HEK293 (cell line): ENCODE measurements around the gene RGS11.

Source experiments
- BCL11B ChIP-seq: fragments of 450-650 bp; formaldehyde crosslinking; IDR thresholded peaks from 2 replicates; pipeline ENCODE4 v1.5.1; 2016; ENCODE audit warnings: low read depth, missing biosample characterization, missing genetic modification characterization
- KLF7 ChIP-seq: fragments of 450-650 bp; formaldehyde crosslinking; IDR thresholded peaks from 2 replicates; pipeline ENCODE4 v1.5.1; 2016; ENCODE audit warnings: missing biosample characterization, missing genetic modification characterization, borderline replicate concordance
- MZF1 ChIP-seq: fragments of 450-650 bp; formaldehyde crosslinking; IDR thresholded peaks from 2 replicates; pipeline ENCODE4 v1.5.1; 2017; ENCODE audit warnings: missing biosample characterization, missing genetic modification characterization, borderline replicate concordance
- PRDM6 ChIP-seq: fragments of 450-650 bp; formaldehyde crosslinking; IDR thresholded peaks from 2 replicates; pipeline ENCODE4 v1.5.1; 2017; ENCODE audit warnings: missing biosample characterization, missing genetic modification characterization
- REPIN1 ChIP-seq: fragments of 450-650 bp; formaldehyde crosslinking; IDR thresholded peaks from 2 replicates; pipeline ENCODE4 v1.5.1; 2017; ENCODE audit warnings: missing biosample characterization, missing genetic modification characterization, low read depth
- SALL2 ChIP-seq: fragments of 450-650 bp; formaldehyde crosslinking; IDR thresholded peaks from 2 replicates; pipeline ENCODE4 v1.5.0; 2017; ENCODE audit warnings: missing biosample characterization, mild to moderate bottlenecking, missing genetic modification characterization, borderline replicate concordance
- YY2 ChIP-seq: fragments of 450-650 bp; formaldehyde crosslinking; IDR thresholded peaks from 2 replicates; pipeline ENCODE4 v1.5.1; 2016; ENCODE audit warnings: missing biosample characterization, missing genetic modification characterization
- ZNF157 ChIP-seq: fragments of 450-650 bp; formaldehyde crosslinking; IDR thresholded peaks from 2 replicates; pipeline ENCODE4 v1.5.1; 2016; ENCODE audit warnings: missing biosample characterization, missing genetic modification characterization
- ZNF354C ChIP-seq: fragments of 450-650 bp; formaldehyde crosslinking; IDR thresholded peaks from 2 replicates; pipeline ENCODE4 v1.5.1; 2016; ENCODE audit warnings: missing biosample characterization, missing genetic modification characterization, low read depth, borderline replicate concordance
- ZNF513 ChIP-seq: fragments of 450-650 bp; IDR thresholded peaks from 2 replicates; pipeline ENCODE4 v1.5.1; 2018; ENCODE audit warnings: missing biosample characterization, missing genetic modification characterization
- ZNF521 ChIP-seq: fragments of 450-650 bp; formaldehyde crosslinking; IDR thresholded peaks from 2 replicates; pipeline ENCODE4 v1.5.1; 2017; ENCODE audit warnings: missing biosample characterization, mild to moderate bottlenecking, missing genetic modification characterization
- ZNF555 ChIP-seq: fragments of 450-650 bp; formaldehyde crosslinking; conservative IDR thresholded peaks from 2 replicates; pipeline ENCODE4 v1.5.1; 2017; ENCODE audit warnings: missing biosample characterization, mild to moderate bottlenecking, missing genetic modification characterization, inconsistent platforms
- ZNF558 ChIP-seq: fragments of 450-650 bp; formaldehyde crosslinking; IDR thresholded peaks from 2 replicates; pipeline ENCODE4 v1.5.1; 2016; ENCODE audit warnings: missing biosample characterization, missing genetic modification characterization
- ZNF571 ChIP-seq: fragments of 450-650 bp; formaldehyde crosslinking; IDR thresholded peaks from 2 replicates; pipeline ENCODE4 v1.5.0; 2017; ENCODE audit warnings: missing biosample characterization, missing genetic modification characterization
- ZNF610 ChIP-seq: fragments of 450-650 bp; formaldehyde crosslinking; IDR thresholded peaks from 2 replicates; pipeline ENCODE4 v1.5.1; 2016; ENCODE audit warnings: missing biosample characterization, missing genetic modification characterization, borderline replicate concordance
- ZNF645 ChIP-seq: fragments of 450-650 bp; formaldehyde crosslinking; IDR thresholded peaks from 2 replicates; pipeline ENCODE4; 2016; ENCODE audit warnings: missing biosample characterization, missing genetic modification characterization
- ZNF677 ChIP-seq: fragments of 450-650 bp; IDR thresholded peaks from 2 replicates; pipeline ENCODE4 v1.5.0; 2018; ENCODE audit warnings: missing biosample characterization, mild to moderate bottlenecking, missing genetic modification characterization, moderate library complexity
- ZXDB ChIP-seq: fragments of 450-650 bp; formaldehyde crosslinking; IDR thresholded peaks from 2 replicates; pipeline ENCODE4 v1.5.1; 2016; ENCODE audit warnings: missing biosample characterization, missing genetic modification characterization
- TF ChIP-seq, protein P1 (sequence below): fragments of 450-650 bp; formaldehyde crosslinking; IDR thresholded peaks from 2 replicates; pipeline ENCODE4 v1.5.1; 2016; ENCODE audit warnings: missing biosample characterization, missing genetic modification characterization
- TF ChIP-seq, protein P2 (sequence below): fragments of 450-650 bp; formaldehyde crosslinking; IDR thresholded peaks from 2 replicates; pipeline ENCODE4 v1.5.1; 2016; ENCODE audit warnings: missing biosample characterization, missing genetic modification characterization
- TF ChIP-seq, protein P3 (sequence below): fragments of 450-650 bp; formaldehyde crosslinking; IDR thresholded peaks from 2 replicates; pipeline ENCODE4 v1.5.1; 2017; ENCODE audit warnings: missing biosample characterization, missing genetic modification characterization
- TF ChIP-seq, protein P4 (sequence below): fragments of 450-650 bp; formaldehyde crosslinking; IDR thresholded peaks from 2 replicates; pipeline ENCODE4 v1.5.1; 2016; ENCODE audit warnings: missing biosample characterization, missing genetic modification characterization
- TF ChIP-seq, protein P5 (sequence below): fragments of 450-650 bp; formaldehyde crosslinking; IDR thresholded peaks from 2 replicates; pipeline ENCODE4 v1.5.1; 2016; ENCODE audit warnings: missing biosample characterization, missing genetic modification characterization

Gene RGS11

DNA sequence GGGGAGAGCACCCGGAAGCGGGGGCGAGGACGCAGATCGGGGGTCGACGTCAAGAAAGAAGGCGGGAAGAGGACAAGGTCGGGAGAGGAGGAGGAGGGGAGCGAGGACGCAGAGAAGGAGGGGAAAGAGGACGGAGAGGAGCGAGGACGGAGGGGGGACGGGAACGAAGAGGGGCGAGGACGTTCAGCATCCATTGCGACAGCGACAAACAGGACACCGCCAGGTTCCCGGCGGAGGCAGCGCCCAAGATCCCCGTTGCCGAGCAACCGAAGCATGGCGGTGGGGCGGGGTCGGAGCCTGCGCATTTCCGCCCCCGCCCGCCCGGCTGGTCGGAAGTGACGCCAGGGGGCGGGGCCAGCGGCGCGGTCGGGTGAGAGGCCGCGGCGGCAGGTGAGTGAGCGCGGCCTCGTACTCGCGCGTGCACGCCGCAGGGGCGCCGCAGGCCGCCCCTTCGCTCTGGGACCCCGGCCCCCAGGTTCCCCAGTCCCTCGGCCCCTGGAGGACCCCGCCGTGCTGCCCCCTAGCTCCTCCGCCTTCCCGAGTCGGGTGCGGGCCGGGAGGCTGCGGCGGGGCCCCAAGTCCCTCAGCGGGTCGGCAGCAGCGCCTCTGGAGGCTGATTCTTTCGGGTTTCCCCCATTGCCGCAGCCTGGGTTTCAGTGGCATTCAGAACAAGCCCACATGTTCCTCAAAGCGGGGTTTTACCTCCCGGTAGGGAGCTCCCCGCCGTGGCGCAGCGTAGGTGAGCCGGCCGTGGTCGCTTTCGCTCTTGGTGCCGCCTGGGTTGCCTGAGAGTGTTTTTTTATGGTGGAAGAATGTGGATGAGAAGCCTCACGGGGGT is 41.1 kb downstream of the RGS11 start, which contains the start of gene FAM234A (continued):
- TF ChIP-seq, protein P1, sequence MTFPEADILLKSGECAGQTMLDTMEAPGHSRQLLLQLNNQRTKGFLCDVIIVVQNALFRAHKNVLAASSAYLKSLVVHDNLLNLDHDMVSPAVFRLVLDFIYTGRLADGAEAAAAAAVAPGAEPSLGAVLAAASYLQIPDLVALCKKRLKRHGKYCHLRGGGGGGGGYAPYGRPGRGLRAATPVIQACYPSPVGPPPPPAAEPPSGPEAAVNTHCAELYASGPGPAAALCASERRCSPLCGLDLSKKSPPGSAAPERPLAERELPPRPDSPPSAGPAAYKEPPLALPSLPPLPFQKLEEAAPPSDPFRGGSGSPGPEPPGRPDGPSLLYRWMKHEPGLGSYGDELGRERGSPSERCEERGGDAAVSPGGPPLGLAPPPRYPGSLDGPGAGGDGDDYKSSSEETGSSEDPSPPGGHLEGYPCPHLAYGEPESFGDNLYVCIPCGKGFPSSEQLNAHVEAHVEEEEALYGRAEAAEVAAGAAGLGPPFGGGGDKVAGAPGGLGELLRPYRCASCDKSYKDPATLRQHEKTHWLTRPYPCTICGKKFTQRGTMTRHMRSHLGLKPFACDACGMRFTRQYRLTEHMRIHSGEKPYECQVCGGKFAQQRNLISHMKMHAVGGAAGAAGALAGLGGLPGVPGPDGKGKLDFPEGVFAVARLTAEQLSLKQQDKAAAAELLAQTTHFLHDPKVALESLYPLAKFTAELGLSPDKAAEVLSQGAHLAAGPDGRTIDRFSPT = no peak
- TF ChIP-seq KLF7 (tag by site-specific recombination) = peak; percentile 97
- no peak for TF ChIP-seq ZNF157 (tag by site-specific recombination)
- no peak for TF ChIP-seq BCL11B (tag by site-specific recombination)
- TF ChIP-seq MZF1 = no peak
- peak; percentile 89 for TF ChIP-seq ZNF610 (tag by site-specific recombination)
- TF ChIP-seq YY2 (tag by site-specific recombination) = peak; percentile 85
- 0 out of 2 replicates have a peak, but pooled peaks have one; percentile 4 for TF ChIP-seq ZNF645
- 0 out of 2 replicates have a peak, but pooled peaks have one; percentile 62 for TF ChIP-seq REPIN1 (tag by site-specific recombination)
- TF ChIP-seq ZNF354C (tag by site-specific recombination) = no peak
- no peak for TF ChIP-seq SALL2
- TF ChIP-seq, protein P2, sequence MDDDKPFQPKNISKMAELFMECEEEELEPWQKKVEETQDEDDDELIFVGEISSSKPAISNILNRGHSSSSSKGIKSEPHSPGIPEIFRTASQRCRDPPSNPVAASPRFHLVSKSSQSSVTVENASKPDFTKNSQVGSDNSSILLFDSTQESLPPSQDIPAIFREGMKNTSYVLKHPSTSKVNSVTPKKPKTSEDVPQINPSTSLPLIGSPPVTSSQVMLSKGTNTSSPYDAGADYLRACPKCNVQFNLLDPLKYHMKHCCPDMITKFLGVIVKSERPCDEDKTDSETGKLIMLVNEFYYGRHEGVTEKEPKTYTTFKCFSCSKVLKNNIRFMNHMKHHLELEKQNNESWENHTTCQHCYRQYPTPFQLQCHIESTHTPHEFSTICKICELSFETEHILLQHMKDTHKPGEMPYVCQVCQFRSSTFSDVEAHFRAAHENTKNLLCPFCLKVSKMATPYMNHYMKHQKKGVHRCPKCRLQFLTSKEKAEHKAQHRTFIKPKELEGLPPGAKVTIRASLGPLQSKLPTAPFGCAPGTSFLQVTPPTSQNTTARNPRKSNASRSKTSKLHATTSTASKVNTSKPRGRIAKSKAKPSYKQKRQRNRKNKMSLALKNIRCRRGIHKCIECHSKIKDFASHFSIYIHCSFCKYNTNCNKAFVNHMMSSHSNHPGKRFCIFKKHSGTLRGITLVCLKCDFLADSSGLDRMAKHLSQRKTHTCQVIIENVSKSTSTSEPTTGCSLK (tag by site-specific recombination) = no peak
- TF ChIP-seq ZNF677 (tag by site-specific recombination) = no peak
- no peak for TF ChIP-seq ZNF513 (tag by site-specific recombination)
- TF ChIP-seq ZXDB (tag by site-specific recombination) = peak; percentile 91
- TF ChIP-seq ZNF555 (tag by site-specific recombination) = no peak
- TF ChIP-seq, protein P3, sequence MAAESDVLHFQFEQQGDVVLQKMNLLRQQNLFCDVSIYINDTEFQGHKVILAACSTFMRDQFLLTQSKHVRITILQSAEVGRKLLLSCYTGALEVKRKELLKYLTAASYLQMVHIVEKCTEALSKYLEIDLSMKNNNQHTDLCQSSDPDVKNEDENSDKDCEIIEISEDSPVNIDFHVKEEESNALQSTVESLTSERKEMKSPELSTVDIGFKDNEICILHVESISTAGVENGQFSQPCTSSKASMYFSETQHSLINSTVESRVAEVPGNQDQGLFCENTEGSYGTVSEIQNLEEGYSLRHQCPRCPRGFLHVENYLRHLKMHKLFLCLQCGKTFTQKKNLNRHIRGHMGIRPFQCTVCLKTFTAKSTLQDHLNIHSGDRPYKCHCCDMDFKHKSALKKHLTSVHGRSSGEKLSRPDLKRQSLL (tag by site-specific recombination) = no peak
- TF ChIP-seq ZNF521 (tag by site-specific recombination) = no peak
- TF ChIP-seq, protein P4, sequence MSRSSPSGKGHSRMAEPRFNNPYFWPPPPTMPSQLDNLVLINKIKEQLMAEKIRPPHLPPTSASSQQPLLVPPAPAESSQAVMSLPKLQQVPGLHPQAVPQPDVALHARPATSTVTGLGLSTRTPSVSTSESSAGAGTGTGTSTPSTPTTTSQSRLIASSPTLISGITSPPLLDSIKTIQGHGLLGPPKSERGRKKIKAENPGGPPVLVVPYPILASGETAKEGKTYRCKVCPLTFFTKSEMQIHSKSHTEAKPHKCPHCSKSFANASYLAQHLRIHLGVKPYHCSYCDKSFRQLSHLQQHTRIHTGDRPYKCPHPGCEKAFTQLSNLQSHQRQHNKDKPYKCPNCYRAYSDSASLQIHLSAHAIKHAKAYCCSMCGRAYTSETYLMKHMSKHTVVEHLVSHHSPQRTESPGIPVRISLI = 0 out of 2 replicates have a peak, but pooled peaks have one; percentile 64
- no peak for TF ChIP-seq ZNF558 (tag by site-specific recombination)
- TF ChIP-seq ZNF571 (tag by site-specific recombination) = no peak
- no peak for TF ChIP-seq PRDM6 (tag by site-specific recombination)
- TF ChIP-seq, protein P5, sequence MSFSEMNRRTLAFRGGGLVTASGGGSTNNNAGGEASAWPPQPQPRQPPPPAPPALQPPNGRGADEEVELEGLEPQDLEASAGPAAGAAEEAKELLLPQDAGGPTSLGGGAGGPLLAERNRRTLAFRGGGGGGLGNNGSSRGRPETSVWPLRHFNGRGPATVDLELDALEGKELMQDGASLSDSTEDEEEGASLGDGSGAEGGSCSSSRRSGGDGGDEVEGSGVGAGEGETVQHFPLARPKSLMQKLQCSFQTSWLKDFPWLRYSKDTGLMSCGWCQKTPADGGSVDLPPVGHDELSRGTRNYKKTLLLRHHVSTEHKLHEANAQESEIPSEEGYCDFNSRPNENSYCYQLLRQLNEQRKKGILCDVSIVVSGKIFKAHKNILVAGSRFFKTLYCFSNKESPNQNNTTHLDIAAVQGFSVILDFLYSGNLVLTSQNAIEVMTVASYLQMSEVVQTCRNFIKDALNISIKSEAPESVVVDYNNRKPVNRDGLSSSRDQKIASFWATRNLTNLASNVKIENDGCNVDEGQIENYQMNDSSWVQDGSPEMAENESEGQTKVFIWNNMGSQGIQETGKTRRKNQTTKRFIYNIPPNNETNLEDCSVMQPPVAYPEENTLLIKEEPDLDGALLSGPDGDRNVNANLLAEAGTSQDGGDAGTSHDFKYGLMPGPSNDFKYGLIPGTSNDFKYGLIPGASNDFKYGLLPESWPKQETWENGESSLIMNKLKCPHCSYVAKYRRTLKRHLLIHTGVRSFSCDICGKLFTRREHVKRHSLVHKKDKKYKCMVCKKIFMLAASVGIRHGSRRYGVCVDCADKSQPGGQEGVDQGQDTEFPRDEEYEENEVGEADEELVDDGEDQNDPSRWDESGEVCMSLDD (tag by site-specific recombination) = no peak
